CD4-positive, CD25-positive, alpha-beta regulatory T cell (primary cell): ENCODE data around the gene USF2. TPM values are rescaled to one million over a fixed set of nuclear protein-coding genes. Genes with fewer than 3 reads are reported as not detected.

Experiments used
- ATAC-seq, 2 donors: fragments of 150-1000 bp; cut with Tn5 transposase; one replicate each; pipeline ENCODE4 v1.10.0; 2021; ENCODE audit warnings: low read depth in 2 of 2, moderate number of reproducible peaks in 2 of 2, moderate library complexity in 1 of 2
- DNase-seq, 3 donors: peaks; one replicate each; pipeline versions ENCODE4 v3.0.0 to v3.0.0-alpha.2; 2012 to 2022; ENCODE audit warnings: mixed read lengths in 1 of 3
- H3K27ac ChIP-seq: one replicate; pipeline ENCODE4 v1.7.0; 2013; ENCODE audit warnings: mild to moderate bottlenecking, low read length; ENCODE audit not compliant: insufficient read depth, poor library complexity, severe bottlenecking
- H3K27me3 ChIP-seq: one replicate; pipeline ENCODE4 v1.7.0; 2013; ENCODE audit warnings: low read length; ENCODE audit not compliant: control insufficient read depth, insufficient read depth
- H3K36me3 ChIP-seq: one replicate; pipeline ENCODE4 v1.7.0; 2013; ENCODE audit warnings: mild to moderate bottlenecking, low read length, moderate library complexity; ENCODE audit not compliant: control insufficient read depth, insufficient read depth
- H3K4me1 ChIP-seq: 2 replicates; pipeline ENCODE4 v1.7.0; 2013; ENCODE audit warnings: mild to moderate bottlenecking, low read length; ENCODE audit not compliant: insufficient read depth, control insufficient read depth, poor library complexity, severe bottlenecking
- H3K4me3 ChIP-seq: one replicate; pipeline ENCODE4 v1.7.0; 2013; ENCODE audit warnings: low read depth, mild to moderate bottlenecking, low read length, moderate library complexity
- H3K9me3 ChIP-seq, 2 experiments: 1 replicate in 1 of 2; 2 replicates in 1 of 2; pipeline ENCODE4 v1.7.0; 2013; ENCODE audit warnings: low read length in 2 of 2, mild to moderate bottlenecking in 1 of 2, moderate library complexity in 1 of 2; ENCODE audit not compliant: control insufficient read depth in 2 of 2
- H3K27ac Mint-ChIP-seq, 3 donors: one replicate each; pipeline ENCODE4 v1.8.0; 2020 to 2022; ENCODE audit warnings: mild to moderate bottlenecking in 3 of 3, mixed read lengths in 3 of 3, moderate library complexity in 2 of 3
- H3K27me3 Mint-ChIP-seq: one replicate; pipeline ENCODE4 v1.8.0; 2022; ENCODE audit warnings: mild to moderate bottlenecking, mixed read lengths
- H3K36me3 Mint-ChIP-seq: one replicate; pipeline ENCODE4 v1.8.0; 2020; ENCODE audit warnings: mixed read lengths
- H3K4me1 Mint-ChIP-seq, 4 donors: one replicate each; pipeline ENCODE4 v1.8.0; 2020 to 2022; ENCODE audit warnings: mixed read lengths in 4 of 4, mild to moderate bottlenecking in 1 of 4
- H3K4me3 Mint-ChIP-seq, 4 donors: one replicate each; pipeline ENCODE4 v1.8.0; 2020 to 2022; ENCODE audit warnings: mild to moderate bottlenecking in 4 of 4, mixed read lengths in 4 of 4, moderate library complexity in 3 of 4
- H3K9me3 Mint-ChIP-seq, 7 donors: one replicate each; pipeline ENCODE4 v1.8.0; 2020 to 2022; ENCODE audit warnings: mixed read lengths in 7 of 7, mild to moderate bottlenecking in 3 of 7, moderate library complexity in 2 of 7
- polyA plus RNA-seq, 4 donors: library from polyadenylated mRNA; unstranded; fragments of 300-500 nt; fragmentation: Illumina TruSeq; gene quantifications; one replicate each; pipeline ENCODE4 v1.2.3, GENCODE V29; 2021
- total RNA-seq: library from RNA; stranded (reverse); gene quantifications from one replicate; pipeline ENCODE4 v1.2.3, GENCODE V29; 2022

Gene USF2
- total and polyA plus RNA-seq, 5 donors from 2014 or later: 5.9 to 277 (median 7.3) TPM

GRCh38 chr19:35313587-35313986 lies 44.8 kb downstream of the USF2 start:
- no peaks in the 10 kb centered on the region for H3K36me3 Mint-ChIP-seq
- H3K36me3 ChIP-seq: no peaks in the 10 kb centered on the region
- no peaks in the 10 kb centered on the region for H3K9me3 Mint-ChIP-seq
- ATAC-seq (no peak), DNase-seq (no peak)
- no peak overlapping the region for H3K4me3 Mint-ChIP-seq
- no peaks in the 10 kb centered on the region for H3K27me3 ChIP-seq
- no peak overlapping the region for H3K27ac Mint-ChIP-seq
- no peaks in the 10 kb centered on the region for H3K9me3 ChIP-seq
- no peak overlapping the region for H3K27ac ChIP-seq
- H3K4me1 ChIP-seq: no peaks in the 10 kb centered on the region
- no peak overlapping the region for H3K4me3 ChIP-seq
- H3K27me3 Mint-ChIP-seq: no peaks in the 10 kb centered on the region
- H3K4me1 Mint-ChIP-seq: no peaks in the 10 kb centered on the region

DNA sequence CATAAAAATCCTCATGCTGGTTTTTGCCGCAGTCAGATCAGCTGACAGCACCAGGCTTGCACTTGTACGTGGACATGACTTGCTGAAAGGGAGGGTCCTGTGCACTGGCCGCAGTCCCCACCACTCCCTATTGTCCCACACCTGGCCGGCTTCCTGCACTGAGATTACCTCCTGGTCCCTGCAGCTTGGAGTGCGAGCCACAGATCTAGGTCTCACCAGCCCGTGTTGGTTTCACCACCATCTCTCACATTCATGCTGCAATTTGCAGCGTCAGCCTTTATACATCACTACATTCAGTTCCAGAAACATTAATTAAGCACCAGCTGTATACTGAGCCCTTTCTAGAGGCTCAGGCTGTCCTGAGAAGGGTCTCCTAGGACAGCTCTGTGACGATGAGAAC lies 45.3 kb downstream of the USF2 start:
- no peaks in the 10 kb centered on the region for H3K4me1 ChIP-seq
- H3K4me3 ChIP-seq: no peak overlapping the region
- H3K27ac ChIP-seq: no peak overlapping the region
- H3K9me3 Mint-ChIP-seq: no peaks in the 10 kb centered on the region
- no peaks in the 10 kb centered on the region for H3K9me3 ChIP-seq
- H3K27ac Mint-ChIP-seq: no peak overlapping the region
- H3K4me1 Mint-ChIP-seq: no peaks in the 10 kb centered on the region
- no peaks in the 10 kb centered on the region for H3K27me3 Mint-ChIP-seq
- H3K27me3 ChIP-seq: no peaks in the 10 kb centered on the region
- H3K4me3 Mint-ChIP-seq: no peak overlapping the region
- no peaks in the 10 kb centered on the region for H3K36me3 Mint-ChIP-seq
- no peak for DNase-seq
- ATAC-seq: no peak
- no peaks in the 10 kb centered on the region for H3K36me3 ChIP-seq

- H3K4me3 Mint-ChIP-seq: no peak overlapping the region
- no peaks in the 10 kb centered on the region for H3K9me3 Mint-ChIP-seq
- Histone ChIP-seq H3K27me3 (no peaks in the 10 kb centered on the region), H3K36me3 (no peaks in the 10 kb centered on the region), H3K4me1 (no peaks in the 10 kb centered on the region), H3K4me3 (no peak overlapping the region), H3K9me3 (no peaks in the 10 kb centered on the region), H3K27ac (no peak overlapping the region)
- no peaks in the 10 kb centered on the region for H3K36me3 Mint-ChIP-seq
- no peak for ATAC-seq
- no peaks in the 10 kb centered on the region for H3K27me3 Mint-ChIP-seq
- no peaks in the 10 kb centered on the region for H3K4me1 Mint-ChIP-seq
- H3K27ac Mint-ChIP-seq: no peak overlapping the region
- no peak for DNase-seq
These were observed 46.2 kb downstream of the USF2 start for GRCh38 chr19:35314858-35315470.

- Mint-ChIP-seq H3K27ac (no peak overlapping the region), H3K4me3 (no peak overlapping the region), H3K9me3 (no peaks in the 10 kb centered on the region), H3K36me3 (no peaks in the 10 kb centered on the region), H3K4me1 (no peaks in the 10 kb centered on the region), H3K27me3 (no peaks in the 10 kb centered on the region)
- no peaks in the 10 kb centered on the region for H3K27me3 ChIP-seq
- no peaks in the 10 kb centered on the region for H3K4me1 ChIP-seq
- ATAC-seq (no peak), DNase-seq (no peak)
- H3K27ac ChIP-seq: no peak overlapping the region
- no peaks in the 10 kb centered on the region for H3K9me3 ChIP-seq
- no peaks in the 10 kb centered on the region for H3K36me3 ChIP-seq
- H3K4me3 ChIP-seq: no peak overlapping the region
These were observed 47.1 kb downstream of the USF2 start for GRCh38 chr19:35315883-35316282.

DNA sequence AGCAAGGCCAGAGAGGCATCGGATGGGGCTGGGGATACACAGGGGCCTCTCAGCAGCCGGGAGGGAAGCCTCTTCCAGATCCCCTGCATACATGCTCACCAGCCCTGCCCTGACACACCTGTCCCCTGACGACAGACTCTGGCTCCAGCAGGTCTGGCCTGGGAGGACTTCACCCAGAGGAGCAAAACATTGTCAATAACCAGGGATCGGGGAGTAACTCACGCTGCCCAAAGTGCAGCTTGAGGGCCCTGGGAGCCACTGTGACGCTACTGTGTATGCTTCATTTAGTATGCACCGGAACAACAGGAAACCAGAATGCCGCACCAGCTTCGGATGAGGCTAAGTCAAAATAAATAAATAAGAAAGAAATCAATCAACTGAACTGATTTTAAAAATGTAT lies 47.8 kb downstream of the USF2 start:
- H3K27ac Mint-ChIP-seq: no peak overlapping the region
- no peak overlapping the region for H3K4me3 ChIP-seq

GRCh38 chr19:35317464-35318043 lies 48.8 kb downstream of the USF2 start:
- no peak overlapping the region for H3K4me3 Mint-ChIP-seq
- peaks cover 2 to 3% of the 10 kb centered on the region in 2 experiments for H3K9me3 ChIP-seq
- H3K36me3 ChIP-seq: no peaks in the 10 kb centered on the region
- H3K27me3 Mint-ChIP-seq: no peaks in the 10 kb centered on the region
- H3K4me1 Mint-ChIP-seq: no peaks in the 10 kb centered on the region
- DNase-seq (no peak), ATAC-seq (no peak)
- no peaks in the 10 kb centered on the region for H3K36me3 Mint-ChIP-seq
- no peak overlapping the region for H3K4me3 ChIP-seq
- H3K27me3 ChIP-seq: peaks cover 4% of the 10 kb centered on the region
- H3K9me3 Mint-ChIP-seq: peaks cover 0 to 4% (median 0%) of the 10 kb centered on the region in 7 donors
- H3K27ac Mint-ChIP-seq: peak overlapping the region in 1 of 3 donors; percentile 85
- H3K27ac ChIP-seq: no peak overlapping the region
- H3K4me1 ChIP-seq: no peaks in the 10 kb centered on the region

More for the DNA sequence above, 47.8 kb downstream of the USF2 start:
- no peak overlapping the region for H3K4me3 Mint-ChIP-seq
- Histone ChIP-seq H3K36me3 (no peaks in the 10 kb centered on the region), H3K27me3 (no peaks in the 10 kb centered on the region), H3K27ac (no peak overlapping the region), H3K4me1 (no peaks in the 10 kb centered on the region), H3K9me3 (no peaks in the 10 kb centered on the region)
- H3K36me3 Mint-ChIP-seq: no peaks in the 10 kb centered on the region
- DNase-seq (no peak), ATAC-seq (no peak)
- H3K4me1 Mint-ChIP-seq: no peaks in the 10 kb centered on the region
- H3K27me3 Mint-ChIP-seq: no peaks in the 10 kb centered on the region
- peaks cover 0 to 1% (median 0%) of the 10 kb centered on the region in 7 donors for H3K9me3 Mint-ChIP-seq

GRCh38 chr19:35318679-35319448 lies 50.1 kb downstream of the USF2 start:
- H3K4me3 Mint-ChIP-seq: no peak overlapping the region

More at GRCh38 chr19:35318679-35319448, 50.1 kb downstream of the USF2 start:
- Mint-ChIP-seq H3K9me3 (peaks cover 0 to 4% (median 0%) of the 10 kb centered on the region in 7 donors), H3K4me1 (no peaks in the 10 kb centered on the region), H3K27me3 (no peaks in the 10 kb centered on the region), H3K27ac (no peak overlapping the region), H3K36me3 (no peaks in the 10 kb centered on the region)
- DNase-seq (no peak), ATAC-seq (peak; percentile 56 to 59)
- peaks cover 4% of the 10 kb centered on the region for H3K27me3 ChIP-seq
- peaks cover 2 to 3% of the 10 kb centered on the region in 2 experiments for H3K9me3 ChIP-seq
- H3K4me3 ChIP-seq: no peak overlapping the region
- H3K4me1 ChIP-seq: no peaks in the 10 kb centered on the region
- H3K27ac ChIP-seq: no peak overlapping the region
- no peaks in the 10 kb centered on the region for H3K36me3 ChIP-seq
